CD4-positive, alpha-beta T cell (primary cell): Measurements from ENCODE around the gene ELAPOR1. TPM values are rescaled to one million over a fixed set of nuclear protein-coding genes. Genes with fewer than 3 reads are reported as not detected.

Experiments used
- ATAC-seq: fragments of 200-7000 bp; cut with Tn5 transposase; one replicate; pipeline ENCODE4 v1.10.0; 2022; ENCODE audit warnings: mild to moderate bottlenecking; ENCODE audit not compliant: poor library complexity
- CTCF ChIA-PET: fragments of 350-600 bp; sonication (Branson Sonifier 250); formaldehyde crosslinking; loops from one replicate; lab custom pipeline; 2021; ENCODE audit warnings: antibody characterized with exemption, inconsistent platforms; lab: Charles Lee
- POLR2A ChIA-PET: fragments of 350-600 bp; sonication (Branson Sonifier 250); formaldehyde crosslinking; loops from one replicate; lab custom pipeline; 2021; ENCODE audit warnings: antibody characterized with exemption, inconsistent platforms; lab: Charles Lee
- DNase-seq, 14 experiments: peaks; one replicate each; pipeline ENCODE4 v3.0.0-alpha.2; 2013 to 2020; ENCODE audit warnings: mixed read lengths in 2 of 14
- H3K27ac ChIP-seq, 2 donors: one replicate each; pipeline versions ENCODE4 v1.5.1 to v1.7.0; 2013; ENCODE audit warnings: low read length in 2 of 2, low read depth in 1 of 2, mild to moderate bottlenecking in 1 of 2
- H3K27me3 ChIP-seq, 2 experiments: 1 replicate in 1 of 2; 2 replicates in 1 of 2; pipeline versions ENCODE4 v1.6.1 to v1.7.0; 2013; ENCODE audit warnings: low read length in 2 of 2, control low read depth in 1 of 2, mild to moderate bottlenecking in 1 of 2, moderate library complexity in 1 of 2; ENCODE audit not compliant: insufficient read depth in 2 of 2, control insufficient read depth in 1 of 2
- H3K36me3 ChIP-seq: one replicate; pipeline ENCODE4 v1.6.1; 2013; ENCODE audit warnings: low read length, control low read depth; ENCODE audit not compliant: insufficient read depth
- H3K4me1 ChIP-seq: one replicate; pipeline ENCODE4 v1.6.1; 2013; ENCODE audit warnings: low read length, control low read depth; ENCODE audit not compliant: insufficient read depth
- H3K4me3 ChIP-seq: one replicate; pipeline ENCODE4 v1.5.1; 2013; ENCODE audit warnings: mild to moderate bottlenecking, low read length, moderate library complexity
- H3K9me3 ChIP-seq, 2 experiments: 1 replicate in 1 of 2; 2 replicates in 1 of 2; pipeline versions ENCODE4 v1.6.1 to v1.7.0; 2013; ENCODE audit warnings: low read length in 2 of 2, mild to moderate bottlenecking in 2 of 2, control low read depth in 1 of 2, moderate library complexity in 1 of 2; ENCODE audit not compliant: control insufficient read depth in 1 of 2, insufficient read depth in 1 of 2
- H3K27ac Mint-ChIP-seq: one replicate; pipeline ENCODE4 v1.8.0; 2020; ENCODE audit warnings: mixed read lengths
- H3K27me3 Mint-ChIP-seq: one replicate; pipeline ENCODE4 v1.8.0; 2021; ENCODE audit warnings: mixed read lengths
- H3K36me3 Mint-ChIP-seq: one replicate; pipeline ENCODE4 v1.8.0; 2021; ENCODE audit warnings: low read depth, mixed read lengths
- H3K4me1 Mint-ChIP-seq: one replicate; pipeline ENCODE4 v1.8.0; 2021; ENCODE audit warnings: low read depth, mixed read lengths
- H3K4me3 Mint-ChIP-seq: one replicate; pipeline ENCODE4 v1.8.0; 2020; ENCODE audit warnings: mild to moderate bottlenecking, mixed read lengths
- H3K9me3 Mint-ChIP-seq: one replicate; pipeline ENCODE4 v1.8.0; 2020; ENCODE audit warnings: mixed read lengths
- CTCF ChIP-seq: fragments of 200-600 bp; IDR thresholded peaks from one replicate; pipeline ENCODE4 v1.8.0; 2022; ENCODE audit warnings: antibody characterized with exemption, mild to moderate bottlenecking
- intact Hi-C, 2 experiments: fragments of 100-400 bp; cut with DNase I in 1 of 2; cut with micrococcal nuclease in 1 of 2; formaldehyde crosslinking; loops; one replicate each; pipeline versions ENCODE4 v1.15.1 to v1.9.0; 2023 to 2025; cut with DNase I, micrococcal nuclease
- polyA plus RNA-seq, 2 donors: library from polyadenylated mRNA; unstranded; fragments of 120-200 nt; gene quantifications; one replicate each; pipeline ENCODE4 v1.2.1, GENCODE V29; 2013
- total RNA-seq, 174 experiments: library from RNA in 2 of 174; stranded (reverse) in 2 of 174; gene quantifications; one replicate each; pipeline ENCODE4 v1.2.3 and lab custom pipeline; 2021 to 2026

Gene ELAPOR1
- 10 to 100 TPM; 14.2 to 16.1 TPM for total RNA-seq
- 16.3 TPM for polyA plus RNA-seq (2013, experiment 1 of 2)
- polyA plus RNA-seq (2013, experiment 2 of 2): 16.2 TPM
- 3.0 to 36.5 (median 15.3) reads per million in 172 experiments for total RNA-seq (lab: John Stamatoyannopoulos, UW)

- intact Hi-C loops: loop anchor here (2.0 to 10.0 kb wide), 12 partner anchors 71 to 596 kb away; partner anchors contain the start of genes CLCC1 (in 2 of the 2), PRPF38B (in 2 of the 2), SARS1 (in 2 of the 2) and ATXN7L2 (in 1 of the 2)
- H3K4me3 Mint-ChIP-seq: peak within 1 kb of the TSS; percentile 94
- peaks cover 31% of the 10 kb centered on the region for H3K4me1 Mint-ChIP-seq
- Histone ChIP-seq H3K27me3 (no peaks in the 10 kb centered on the region), H3K4me3 (peak within 1 kb of the TSS; percentile 63), H3K27ac (peak within 1 kb of the TSS in 1 of 2 donors; percentile 53), H3K4me1 (peaks cover 26% of the 10 kb centered on the region), H3K9me3 (no peaks in the 10 kb centered on the region), H3K36me3 (no peaks in the 10 kb centered on the region)
- peaks cover 9% of the 10 kb centered on the region for H3K27me3 Mint-ChIP-seq
- H3K27ac Mint-ChIP-seq: peak within 1 kb of the TSS; percentile 98
- ChIA-PET CTCF (interaction anchor here (1.2 to 8.0 kb wide), 6 partner anchors 13 to 446 kb away, joined by 3 to 104 read pairs (median 8); partner anchors contain the start of genes TMEM167B and WDR47), POLR2A (interaction anchor here (0.5 to 6.9 kb wide), 7 partner anchors 9 to 288 kb away, joined by 3 to 126 read pairs (median 9); partner anchors contain the start of genes SARS1, TMEM167B and WDR47)
- H3K36me3 Mint-ChIP-seq: peaks cover 12% of the 10 kb centered on the region
- peak; percentile 90 for ATAC-seq
- H3K9me3 Mint-ChIP-seq: no peaks in the 10 kb centered on the region
- no peak for TF ChIP-seq CTCF
- peak; percentile 74 to 99 (median 88) for DNase-seq
Measured at GRCh38 chr1:109113590-109114341, at the start of gene ELAPOR1. Gene ELAPOR1 (plus strand): TSS chr1:109114115. CDS start chr1:109114184, 69 bp downstream.

- peaks cover 57% of the 10 kb centered on the region for H3K36me3 Mint-ChIP-seq
- H3K9me3 ChIP-seq: no peaks in the 10 kb centered on the region
- H3K27me3 Mint-ChIP-seq: no peaks in the 10 kb centered on the region
- H3K27ac ChIP-seq: no peak overlapping the region
- no peak overlapping the region for H3K27ac Mint-ChIP-seq
- POLR2A ChIA-PET: no interaction called here
- CTCF ChIA-PET: interaction anchor here (0.7 kb wide), 1 partner anchor 127 kb away, joined by 3 read pairs; no protein-coding TSS in a partner anchor
- peaks cover 6% of the 10 kb centered on the region for H3K4me1 Mint-ChIP-seq
- DNase-seq: no peak
- no peaks in the 10 kb centered on the region for H3K9me3 Mint-ChIP-seq
- H3K4me3 Mint-ChIP-seq: no peak overlapping the region
- no peak for TF ChIP-seq CTCF
- H3K4me1 ChIP-seq: no peaks in the 10 kb centered on the region
- intact Hi-C loops: no loop called here
- peaks cover 45% of the 10 kb centered on the region for H3K36me3 ChIP-seq
- H3K4me3 ChIP-seq: no peak overlapping the region
- no peak for ATAC-seq
- no peaks in the 10 kb centered on the region for H3K27me3 ChIP-seq
Measured at GRCh38 chr1:109065137-109065536, 48.8 kb upstream of the ELAPOR1 start.

- no peak overlapping the region for H3K4me3 ChIP-seq
- no peaks in the 10 kb centered on the region for H3K27me3 ChIP-seq
- intact Hi-C loops: no loop called here
- CTCF ChIA-PET: no interaction called here
- no peak overlapping the region for H3K4me3 Mint-ChIP-seq
- H3K4me1 ChIP-seq: no peaks in the 10 kb centered on the region
- peaks cover 48% of the 10 kb centered on the region for H3K36me3 ChIP-seq
- no peak overlapping the region for H3K27ac ChIP-seq
- no peaks in the 10 kb centered on the region for H3K9me3 ChIP-seq
- no peaks in the 10 kb centered on the region for H3K9me3 Mint-ChIP-seq
- no peak for TF ChIP-seq CTCF
- H3K27ac Mint-ChIP-seq: no peak overlapping the region
- H3K27me3 Mint-ChIP-seq: no peaks in the 10 kb centered on the region
- POLR2A ChIA-PET: interaction anchor here (1.0 to 1.3 kb wide), 2 partner anchors 23 to 32 kb away, joined by 3 read pairs; partner anchors contain the start of gene TMEM167B
- H3K4me1 Mint-ChIP-seq: peaks cover 6% of the 10 kb centered on the region
- no peak for ATAC-seq
- no peak for DNase-seq
- peaks cover 66% of the 10 kb centered on the region for H3K36me3 Mint-ChIP-seq
Measured at GRCh38 chr1:109067883-109068282, 46.0 kb upstream of the ELAPOR1 start.
